CD4-positive, alpha-beta memory T cell (primary cell): Measurements from ENCODE around the gene RNF144A. TPM values are rescaled to one million over a fixed set of nuclear protein-coding genes. Genes with fewer than 3 reads are reported as not detected.

Source experiments
- CTCF ChIA-PET: fragments of 350-600 bp; sonication (Branson Sonifier 250); formaldehyde crosslinking; loops from one replicate; lab custom pipeline; 2021; ENCODE audit warnings: inconsistent platforms; ENCODE audit not compliant: partially characterized antibody; lab: Charles Lee
- POLR2A ChIA-PET: fragments of 350-600 bp; sonication (Branson Sonifier 250); formaldehyde crosslinking; loops from one replicate; lab custom pipeline; 2021; ENCODE audit not compliant: partially characterized antibody; lab: Charles Lee
- DNase-seq, 5 donors: peaks; one replicate each; pipeline versions ENCODE4 v3.0.0 to v3.0.0-alpha.2; 2020 to 2022; ENCODE audit warnings: mixed read lengths in 1 of 5
- H3K27ac ChIP-seq: one replicate; pipeline ENCODE4 v1.7.0; 2013; ENCODE audit warnings: low read depth, low read length
- H3K27me3 ChIP-seq: 2 replicates; pipeline ENCODE4 v1.7.0; 2013; ENCODE audit warnings: mild to moderate bottlenecking, low read length, moderate library complexity; ENCODE audit not compliant: insufficient read depth
- H3K36me3 ChIP-seq: 2 replicates; pipeline ENCODE4 v1.7.0; 2013; ENCODE audit warnings: mild to moderate bottlenecking, low read length, moderate library complexity; ENCODE audit not compliant: insufficient read depth
- H3K4me1 ChIP-seq: 2 replicates; pipeline ENCODE4 v1.7.0; 2013; ENCODE audit warnings: mild to moderate bottlenecking, low read length, moderate library complexity; ENCODE audit not compliant: insufficient read depth
- H3K4me3 ChIP-seq, 2 donors: one replicate each; pipeline ENCODE4 v1.7.0; 2013; ENCODE audit warnings: low read length in 2 of 2, mild to moderate bottlenecking in 1 of 2
- H3K9me3 ChIP-seq, 2 donors: one replicate each; pipeline ENCODE4 v1.7.0; 2013; ENCODE audit warnings: low read length in 2 of 2, control low read depth in 1 of 2; ENCODE audit not compliant: control insufficient read depth in 1 of 2
- H3K27ac Mint-ChIP-seq, 7 donors: one replicate each; pipeline ENCODE4 v1.8.0; 2020 to 2021; ENCODE audit warnings: mixed read lengths in 7 of 7, mild to moderate bottlenecking in 6 of 7, inconsistent platforms in 3 of 7, moderate library complexity in 3 of 7
- H3K27me3 Mint-ChIP-seq, 2 donors: one replicate each; pipeline ENCODE4 v1.8.0; 2020 to 2021; ENCODE audit warnings: mixed read lengths in 2 of 2
- H3K36me3 Mint-ChIP-seq, 2 donors: one replicate each; pipeline ENCODE4 v1.8.0; 2020 to 2021; ENCODE audit warnings: mixed read lengths in 2 of 2, inconsistent platforms in 1 of 2, mild to moderate bottlenecking in 1 of 2
- H3K4me1 Mint-ChIP-seq, 4 donors: one replicate each; pipeline ENCODE4 v1.8.0; 2020 to 2021; ENCODE audit warnings: mixed read lengths in 4 of 4, mild to moderate bottlenecking in 1 of 4
- H3K4me3 Mint-ChIP-seq, 8 donors: one replicate each; pipeline ENCODE4 v1.8.0; 2020 to 2021; ENCODE audit warnings: mixed read lengths in 8 of 8, mild to moderate bottlenecking in 7 of 8, moderate library complexity in 6 of 8, inconsistent platforms in 3 of 8
- H3K9me3 Mint-ChIP-seq, 8 donors: one replicate each; pipeline ENCODE4 v1.8.0; 2020 to 2021; ENCODE audit warnings: mixed read lengths in 8 of 8, mild to moderate bottlenecking in 5 of 8, inconsistent platforms in 3 of 8, moderate library complexity in 1 of 8
- intact Hi-C: fragments of 100-400 bp; cut with micrococcal nuclease; formaldehyde crosslinking; loops from one replicate; pipeline ENCODE4 v1.15.1; 2023
- polyA plus RNA-seq, 2 donors: library from polyadenylated mRNA; unstranded; fragments of 300-500 nt; fragmentation: Illumina TruSeq; gene quantifications; one replicate each; pipeline ENCODE4 v1.2.3, GENCODE V29; 2021
- total RNA-seq, 2 experiments: library from RNA; stranded (reverse); gene quantifications; one replicate each; pipeline ENCODE4 v1.2.3, GENCODE V29; 2021

Gene RNF144A
- total and polyA plus RNA-seq, 4 experiments from 2014 or later: 3.9 to 41.1 (median 23.8) TPM

- Mint-ChIP-seq H3K27me3 (no peaks in the 10 kb centered on the region), H3K9me3 (peaks cover 0 to 2% (median under 1%) of the 10 kb centered on the region in 8 donors), H3K36me3 (peaks cover 5 to 11% of the 10 kb centered on the region in 2 donors), H3K27ac (peak overlapping the region; percentile 1 to 85 (median 73)), H3K4me1 (peaks cover 38 to 52% (median 44%) of the 10 kb centered on the region in 4 donors), H3K4me3 (peak overlapping the region; percentile 30 to 90 (median 88))
- POLR2A ChIA-PET: interaction anchor here (1.2 to 6.2 kb wide), 4 partner anchors 11 to 1803 kb away, joined by 4 to 77 read pairs (median 18); partner anchors contain the start of genes CMPK2 and ID2
- Histone ChIP-seq H3K4me1 (peaks cover 54% of the 10 kb centered on the region), H3K27ac (no peak overlapping the region), H3K4me3 (no peak overlapping the region), H3K9me3 (no peaks in the 10 kb centered on the region), H3K27me3 (no peaks in the 10 kb centered on the region), H3K36me3 (no peaks in the 10 kb centered on the region)
- intact Hi-C loops: no loop called here
- DNase-seq: no peak
- CTCF ChIA-PET: interaction anchor here (1.0 to 6.2 kb wide), 7 partner anchors 11 to 165 kb away, joined by 3 to 116 read pairs (median 7); partner anchors contain the start of genes CMPK2 and RNF144A
Observed at GRCh38 chr2:6879011-6879410, 38.2 kb upstream of the RNF144A start.

- Histone ChIP-seq H3K4me1 (peaks cover 54% of the 10 kb centered on the region), H3K4me3 (peak overlapping the region; percentile 21 to 38), H3K27me3 (no peaks in the 10 kb centered on the region), H3K27ac (no peak overlapping the region), H3K9me3 (no peaks in the 10 kb centered on the region), H3K36me3 (no peaks in the 10 kb centered on the region)
- peaks cover 41 to 54% (median 44%) of the 10 kb centered on the region in 4 donors for H3K4me1 Mint-ChIP-seq
- POLR2A ChIA-PET: interaction anchor here (1.1 to 6.2 kb wide), 3 partner anchors 14 to 36 kb away, joined by 4 to 77 read pairs (median 4); partner anchors contain the start of gene CMPK2
- H3K4me3 Mint-ChIP-seq: peak overlapping the region; percentile 62 to 85 (median 82)
- H3K27ac Mint-ChIP-seq: peak overlapping the region; percentile 23 to 94 (median 85)
- H3K9me3 Mint-ChIP-seq: no peaks in the 10 kb centered on the region
- CTCF ChIA-PET: interaction anchor here (2.0 to 6.2 kb wide), 3 partner anchors 13 to 164 kb away, joined by 7 to 116 read pairs (median 13); partner anchors contain the start of gene CMPK2
- no peaks in the 10 kb centered on the region for H3K27me3 Mint-ChIP-seq
- intact Hi-C loops: no loop called here
- H3K36me3 Mint-ChIP-seq: peaks cover 4 to 13% of the 10 kb centered on the region in 2 donors
- DNase-seq: peak in 4 of 5 donors; percentile 21 to 36 (median 22)
Observed at GRCh38 chr2:6880200-6880733, 36.9 kb upstream of the RNF144A start.

GRCh38 chr2:6881046-6881445 is 36.2 kb upstream of the RNF144A start:
- intact Hi-C loops: no loop called here
- Histone ChIP-seq H3K27ac (no peak overlapping the region), H3K36me3 (no peaks in the 10 kb centered on the region), H3K4me3 (no peak overlapping the region), H3K9me3 (no peaks in the 10 kb centered on the region), H3K4me1 (peaks cover 54% of the 10 kb centered on the region), H3K27me3 (no peaks in the 10 kb centered on the region)
- DNase-seq: no peak
- H3K4me1 Mint-ChIP-seq: peaks cover 41 to 54% (median 44%) of the 10 kb centered on the region in 4 donors
- H3K27me3 Mint-ChIP-seq: no peaks in the 10 kb centered on the region
- peak overlapping the region in 4 of 8 donors; percentile 14 to 41 (median 37) for H3K4me3 Mint-ChIP-seq
- POLR2A ChIA-PET: interaction anchor here (0.6 to 6.2 kb wide), 4 partner anchors 13 to 35 kb away, joined by 3 to 77 read pairs (median 4); partner anchors contain the start of gene CMPK2
- H3K36me3 Mint-ChIP-seq: peaks cover 5 to 13% of the 10 kb centered on the region in 2 donors
- CTCF ChIA-PET: interaction anchor here (2.0 to 6.2 kb wide), 3 partner anchors 14 to 163 kb away, joined by 7 to 116 read pairs (median 13); partner anchors contain the start of gene CMPK2
- no peaks in the 10 kb centered on the region for H3K9me3 Mint-ChIP-seq
- peak overlapping the region in 3 of 7 donors; percentile 9 to 67 (median 45) for H3K27ac Mint-ChIP-seq

- no peaks in the 10 kb centered on the region for H3K27me3 ChIP-seq
- peaks cover 54% of the 10 kb centered on the region for H3K4me1 ChIP-seq
- H3K27ac ChIP-seq: no peak overlapping the region
- ChIA-PET POLR2A (interaction anchor here (0.6 kb wide), 1 partner anchor 16 kb away, joined by 3 read pairs; the partner anchor contains the start of gene CMPK2), CTCF (interaction anchor here (6.2 kb wide), 1 partner anchor 15 kb away, joined by 116 read pairs; the partner anchor contains the start of gene CMPK2)
- H3K9me3 ChIP-seq: no peaks in the 10 kb centered on the region
- H3K27ac Mint-ChIP-seq: no peak overlapping the region
- DNase-seq: no peak
- H3K27me3 Mint-ChIP-seq: no peaks in the 10 kb centered on the region
- H3K4me3 Mint-ChIP-seq: peak overlapping the region in 1 of 8 donors; percentile 41
- peaks cover 41 to 54% (median 44%) of the 10 kb centered on the region in 4 donors for H3K4me1 Mint-ChIP-seq
- no peaks in the 10 kb centered on the region for H3K9me3 Mint-ChIP-seq
- no peaks in the 10 kb centered on the region for H3K36me3 ChIP-seq
- intact Hi-C loops: no loop called here
- H3K4me3 ChIP-seq: no peak overlapping the region
- H3K36me3 Mint-ChIP-seq: peaks cover 5 to 13% of the 10 kb centered on the region in 2 donors
Observed at GRCh38 chr2:6881516-6881915, 35.7 kb upstream of the RNF144A start.

- Mint-ChIP-seq H3K4me1 (peaks cover 29 to 35% (median 30%) of the 10 kb centered on the region in 4 donors), H3K9me3 (no peaks in the 10 kb centered on the region), H3K27me3 (no peaks in the 10 kb centered on the region), H3K36me3 (peaks cover 3 to 13% of the 10 kb centered on the region in 2 donors), H3K27ac (no peak overlapping the region), H3K4me3 (no peak overlapping the region)
- Histone ChIP-seq H3K9me3 (no peaks in the 10 kb centered on the region), H3K4me3 (no peak overlapping the region), H3K36me3 (no peaks in the 10 kb centered on the region), H3K27me3 (no peaks in the 10 kb centered on the region), H3K27ac (no peak overlapping the region), H3K4me1 (peaks cover 35% of the 10 kb centered on the region)
- DNase-seq: no peak
- POLR2A ChIA-PET: interaction anchor here (1.2 to 1.3 kb wide), 2 partner anchors 17 to 26 kb away, joined by 3 to 5 read pairs; partner anchors contain the start of gene CMPK2
- CTCF ChIA-PET: interaction anchor here (0.9 to 1.5 kb wide), 2 partner anchors 12 to 33 kb away, joined by 3 to 5 read pairs; no protein-coding TSS in a partner anchor
- intact Hi-C loops: no loop called here
Observed at GRCh38 chr2:6883448-6884122, 33.6 kb upstream of the RNF144A start.

GRCh38 chr2:6885551-6885950 is 31.7 kb upstream of the RNF144A start:
- H3K4me3 ChIP-seq: no peak overlapping the region

More at GRCh38 chr2:6885551-6885950, 31.7 kb upstream of the RNF144A start:
- ChIA-PET POLR2A (interaction anchor here (1.1 kb wide), 1 partner anchor 173 kb away, joined by 3 read pairs; no protein-coding TSS in a partner anchor), CTCF (interaction anchor here (0.9 to 1.6 kb wide), 5 partner anchors 9 to 159 kb away, joined by 3 to 5 read pairs (median 4); no protein-coding TSS in a partner anchor)
- Mint-ChIP-seq H3K4me1 (peaks cover 9 to 16% (median 13%) of the 10 kb centered on the region in 4 donors), H3K27me3 (no peaks in the 10 kb centered on the region), H3K9me3 (no peaks in the 10 kb centered on the region), H3K27ac (no peak overlapping the region), H3K36me3 (peaks cover 3 to 13% of the 10 kb centered on the region in 2 donors), H3K4me3 (no peak overlapping the region)
- no peak overlapping the region for H3K27ac ChIP-seq
- no peaks in the 10 kb centered on the region for H3K9me3 ChIP-seq
- H3K4me1 ChIP-seq: peaks cover 15% of the 10 kb centered on the region
- H3K36me3 ChIP-seq: no peaks in the 10 kb centered on the region
- DNase-seq: no peak
- intact Hi-C loops: no loop called here
- H3K27me3 ChIP-seq: no peaks in the 10 kb centered on the region
